HEK293T (cell line): ENCODE measurements around the gene KCNAB2.

Source experiments
- CTCF ChIA-PET: fragments of 350-600 bp; formaldehyde crosslinking; extraction: SDS; loops from one replicate; lab custom pipeline; 2021; ENCODE audit warnings: antibody characterized with exemption, inconsistent platforms; lab: Yijun Ruan, JAX
- POLR2A ChIA-PET: fragments of 350-600 bp; formaldehyde crosslinking; extraction: SDS; loops from one replicate; lab custom pipeline; 2020; ENCODE audit warnings: antibody characterized with exemption, inconsistent platforms; lab: Yijun Ruan, JAX
- DNase-seq: peaks from one replicate; pipeline ENCODE4 v3.0.0; 2012; ENCODE audit warnings: mixed read lengths; ENCODE audit errors: extremely low spot score
- ARNT ChIP-seq: fragments of 450-650 bp; IDR thresholded peaks from 2 replicates; pipeline ENCODE4 v1.6.1; 2017; ENCODE audit warnings: mild to moderate bottlenecking
- BHLHE40 ChIP-seq: fragments of 450-650 bp; IDR thresholded peaks from 2 replicates; pipeline ENCODE4 v1.6.1; 2016; ENCODE audit warnings: mild to moderate bottlenecking, moderate library complexity, borderline replicate concordance
- CTBP1 ChIP-seq: fragments of 450-650 bp; IDR thresholded peaks from 2 replicates; pipeline ENCODE4 v1.6.1; 2016; ENCODE audit warnings: borderline replicate concordance
- ELF4 ChIP-seq: fragments of 450-650 bp; IDR thresholded peaks from 2 replicates; pipeline ENCODE4 v1.6.1; 2017; ENCODE audit warnings: antibody characterized with exemption
- FOXA1 ChIP-seq: fragments of 450-650 bp; IDR thresholded peaks from 2 replicates; pipeline ENCODE4 v1.6.1; 2016; ENCODE audit warnings: mild to moderate bottlenecking
- FOXK2 ChIP-seq: fragments of 450-650 bp; IDR thresholded peaks from 2 replicates; pipeline ENCODE4 v1.6.1; 2016; ENCODE audit warnings: mild to moderate bottlenecking
- FOXM1 ChIP-seq: fragments of 450-650 bp; IDR thresholded peaks from 2 replicates; pipeline ENCODE4 v1.6.1; 2017; ENCODE audit warnings: mild to moderate bottlenecking, borderline replicate concordance
- HDGF ChIP-seq: fragments of 450-650 bp; IDR thresholded peaks from 2 replicates; pipeline ENCODE4 v1.6.1; 2017; ENCODE audit warnings: antibody characterized with exemption, borderline replicate concordance
- L3MBTL2 ChIP-seq: fragments of 450-650 bp; conservative IDR thresholded peaks from 2 replicates; pipeline ENCODE4 v1.6.1; 2016; ENCODE audit warnings: mild to moderate bottlenecking
- LEF1 ChIP-seq: fragments of 450-650 bp; IDR thresholded peaks from 2 replicates; pipeline ENCODE4 v1.6.1; 2017; ENCODE audit warnings: mild to moderate bottlenecking, borderline replicate concordance
- NFRKB ChIP-seq: fragments of 450-650 bp; IDR thresholded peaks from 2 replicates; pipeline ENCODE4 v1.6.1; 2016; ENCODE audit warnings: mild to moderate bottlenecking, moderate library complexity
- PKNOX1 ChIP-seq: fragments of 450-650 bp; IDR thresholded peaks from 2 replicates; pipeline ENCODE4 v1.6.1; 2016
- SP1 ChIP-seq: fragments of 450-650 bp; IDR thresholded peaks from 2 replicates; pipeline ENCODE4 v1.6.1; 2017
- SUZ12 ChIP-seq: fragments of 450-650 bp; IDR thresholded peaks from 2 replicates; pipeline ENCODE4 v1.6.1; 2016; ENCODE audit warnings: mild to moderate bottlenecking
- TARDBP ChIP-seq: fragments of 450-650 bp; IDR thresholded peaks from 2 replicates; pipeline ENCODE4 v1.6.1; 2016
- ZNF384 ChIP-seq: fragments of 450-650 bp; IDR thresholded peaks from 2 replicates; pipeline ENCODE4 v1.6.1; 2016

The KCNAB2 gene

GRCh38 chr1:6045561-6045960, at the start of gene KCNAB2:
TSS of gene KCNAB2 (plus strand) at chr1:6045888. CDS start at chr1:6051537, 5,649 bp downstream.
- POLR2A ChIA-PET = no interaction called here
- DNase-seq = no peak
- CTCF ChIA-PET = interaction anchor here (0.8 to 1.3 kb wide), 2 partner anchors 11 to 159 kb away, joined by 3 to 5 read pairs; no protein-coding TSS in a partner anchor
- TF ChIP-seq ARNT = no peak

GRCh38 chr1:5996641-5997270, 48.9 kb upstream of the KCNAB2 start:
- POLR2A ChIA-PET = no interaction called here

GRCh38 chr1:5997316-5997715, 48.4 kb upstream of the KCNAB2 start:
- TF ChIP-seq LEF1 (no peak), PKNOX1 (no peak), SUZ12 (no peak), BHLHE40 (no peak), ELF4 (no peak), FOXM1 (no peak), CTBP1 (no peak), HDGF (no peak), FOXA1 (no peak), TARDBP (no peak), L3MBTL2 (no peak), ARNT (no peak), SP1 (no peak), ZNF384 (no peak), NFRKB (no peak)
- POLR2A ChIA-PET = no interaction called here
- DNase-seq = no peak
- CTCF ChIA-PET = no interaction called here

More at GRCh38 chr1:5996641-5997270, 48.9 kb upstream of the KCNAB2 start:
- CTCF ChIA-PET = no interaction called here
- TF ChIP-seq HDGF (no peak), L3MBTL2 (no peak), SP1 (no peak), PKNOX1 (no peak)
- DNase-seq = no peak

- ChIA-PET CTCF (interaction anchor here (0.5 kb wide), 1 partner anchor 23 kb away, joined by 3 read pairs; no protein-coding TSS in a partner anchor), POLR2A (no interaction called here)
- TF ChIP-seq SP1 (no peak), ARNT (no peak), LEF1 (no peak), PKNOX1 (no peak), FOXM1 (no peak), FOXK2 (no peak), HDGF (no peak), L3MBTL2 (no peak), SUZ12 (no peak), ZNF384 (no peak), CTBP1 (no peak), BHLHE40 (no peak), NFRKB (no peak), ELF4 (no peak), FOXA1 (no peak), TARDBP (no peak)
- DNase-seq = no peak
These were observed 47.4 kb upstream of the KCNAB2 start for GRCh38 chr1:5998051-5998905.

- POLR2A ChIA-PET = no interaction called here
- DNase-seq = no peak
- TF ChIP-seq PKNOX1 (no peak), TARDBP (no peak)
- CTCF ChIA-PET = no interaction called here
These were observed 46.8 kb upstream of the KCNAB2 start for GRCh38 chr1:5998906-5999301.

GRCh38 chr1:5999711-6000443, 45.8 kb upstream of the KCNAB2 start:
- TF ChIP-seq LEF1 = no peak
- no peak for TF ChIP-seq PKNOX1
- no peak for TF ChIP-seq FOXK2
- TF ChIP-seq SP1 = no peak
- no peak for TF ChIP-seq HDGF
- TF ChIP-seq FOXA1 = no peak
- no peak for TF ChIP-seq BHLHE40
- TF ChIP-seq ZNF384 = no peak
- TF ChIP-seq L3MBTL2 = no peak
- TF ChIP-seq ELF4 = no peak
- TF ChIP-seq NFRKB = no peak
- TF ChIP-seq CTBP1 = no peak
- CTCF ChIA-PET = no interaction called here
- POLR2A ChIA-PET = no interaction called here
- no peak for DNase-seq
